HepG2 (cell line): ENCODE measurements around the gene HPDL. TPM values are rescaled to one million over a fixed set of nuclear protein-coding genes. Genes with fewer than 3 reads are reported as not detected.

Experiments used
- AHDC1 ChIP-seq: sonication (generic); formaldehyde crosslinking; IDR thresholded peaks from 2 replicates; pipeline ENCODE4 v1.5.1; 2020; ENCODE audit warnings: mild to moderate bottlenecking, missing genetic modification reagents, borderline replicate concordance
- ARNTL ChIP-seq: sonication (generic); formaldehyde crosslinking; IDR thresholded peaks from 2 replicates; pipeline ENCODE4 v1.4.0; 2020; ENCODE audit warnings: mild to moderate bottlenecking, missing genetic modification reagents
- ATF7-NPFF ChIP-seq: sonication (generic); formaldehyde crosslinking; IDR thresholded peaks from 2 replicates; pipeline ENCODE4 v1.8.1; 2023; ENCODE audit warnings: mild to moderate bottlenecking, low read depth, missing genetic modification reagents, moderate library complexity
- FOXP4 ChIP-seq: sonication (generic); formaldehyde crosslinking; IDR thresholded peaks from 2 replicates; pipeline ENCODE4 v1.4.0; 2020; ENCODE audit warnings: missing genetic modification reagents
- GLMP ChIP-seq: sonication (generic); formaldehyde crosslinking; IDR thresholded peaks from 2 replicates; pipeline ENCODE4 v1.9.0; 2021; ENCODE audit warnings: missing genetic modification reagents, mild to moderate bottlenecking, borderline replicate concordance
- MEF2D ChIP-seq: sonication (generic); formaldehyde crosslinking; IDR thresholded peaks from 2 replicates; pipeline ENCODE4 v1.5.1; 2020; ENCODE audit warnings: mild to moderate bottlenecking, missing genetic modification reagents
- NR2F6 ChIP-seq, 2 experiments: IDR thresholded peaks; 2 replicates each; pipeline ENCODE4 v1.6.1; 2016; ENCODE audit warnings: antibody characterized with exemption in 1 of 2, mild to moderate bottlenecking in 1 of 2
- POGK ChIP-seq: sonication (generic); formaldehyde crosslinking; conservative IDR thresholded peaks from 2 replicates; pipeline ENCODE4 v1.8.0; 2022; ENCODE audit warnings: mild to moderate bottlenecking, moderate library complexity, missing genetic modification reagents
- SKIL ChIP-seq: sonication (generic); formaldehyde crosslinking; IDR thresholded peaks from 2 replicates; pipeline ENCODE4 v1.8.0; 2022; ENCODE audit warnings: missing genetic modification reagents, mild to moderate bottlenecking, moderate library complexity, borderline replicate concordance
- XBP1 ChIP-seq: sonication (generic); formaldehyde crosslinking; IDR thresholded peaks from 2 replicates; pipeline ENCODE4 v1.5.0; 2020; ENCODE audit warnings: missing genetic modification reagents
- ZNF205 ChIP-seq: IDR thresholded peaks from 2 replicates; pipeline ENCODE4 v1.6.1; 2018; ENCODE audit warnings: missing biosample characterization, missing genetic modification reagents
- ZNF549 ChIP-seq: sonication (generic); formaldehyde crosslinking; IDR thresholded peaks from 2 replicates; pipeline ENCODE4 v1.5.0; 2020; ENCODE audit warnings: missing genetic modification reagents
- polyA plus RNA-seq, 8 experiments: library from polyadenylated mRNA; depleted of rRNA in 3 of 8; stranded (reverse) in 7 of 8; unstranded in 1 of 8; fragments of >200 nt; fragmentation: Illumina TruSeq in 4 of 8; extraction: Trizol in 4 of 8; gene quantifications; 2 replicates each; pipeline versions ENCODE4 v1.2.1 to v1.2.3, GENCODE V29; 2011 to 2016; ENCODE audit warnings: low read depth in 4 of 8, missing spikeins in 1 of 8, mixed read lengths in 1 of 8; ENCODE audit not compliant: insufficient read depth in 1 of 8
- total RNA-seq, 5 experiments: library from RNA; depleted of rRNA; stranded (reverse); fragments of >200 nt; fragmentation: Illumina TruSeq; extraction: Trizol; gene quantifications; 2 replicates each; pipeline ENCODE4 v1.2.3, GENCODE V29; 2016; ENCODE audit warnings: low read depth in 1 of 5

Gene HPDL
- total and polyA plus RNA-seq, 2 of the 13 experiments (the other 11 are each of a cell fraction or from before 2014, with no cell fraction given), result not detected

- no peak; the same call in none of the 2 replicates for TF ChIP-seq POGK
- no peak for TF ChIP-seq GLMP (CRISPR knock-in tag)
- TF ChIP-seq MEF2D (CRISPR knock-in tag), result no peak; the same call in 1 of the 2 replicates
- no peak for TF ChIP-seq ZNF549
- peak; percentile 15; the same call in 1 of the 2 replicates for TF ChIP-seq SKIL (CRISPR knock-in tag)
- TF ChIP-seq AHDC1 (CRISPR knock-in tag), result 0 out of 2 replicates have a peak, but pooled peaks have one; percentile 5
- peak; percentile 67 for TF ChIP-seq NR2F6 (IDR thresholded peaks at IDR 0.05)
- peak; percentile 74; the same call in 1 of the 2 replicates for TF ChIP-seq NR2F6 (CRISPR knock-in tag; IDR thresholded peaks at IDR 0.05)
- 0 out of 2 replicates have a peak, but pooled peaks have one; percentile 4 for TF ChIP-seq ATF7-NPFF
- TF ChIP-seq XBP1 (CRISPR knock-in tag), result no peak
- TF ChIP-seq FOXP4 (CRISPR knock-in tag), result peak; percentile 6; the same call in 1 of the 2 replicates
- TF ChIP-seq ZNF205 (CRISPR knock-in tag), result no peak
- no peak for TF ChIP-seq ARNTL (CRISPR knock-in tag)
Measured at GRCh38 chr1:45304311-45305081, 22.2 kb upstream of the HPDL start (continued).
